ENCODE results near the gene PABPN1L. TPM values are rescaled to one million over a fixed set of nuclear protein-coding genes. Genes with fewer than 3 reads are reported as not detected.

The PABPN1L gene
- total and polyA plus RNA-seq, 2 donors from 2014 or later, result not detected

DNA sequence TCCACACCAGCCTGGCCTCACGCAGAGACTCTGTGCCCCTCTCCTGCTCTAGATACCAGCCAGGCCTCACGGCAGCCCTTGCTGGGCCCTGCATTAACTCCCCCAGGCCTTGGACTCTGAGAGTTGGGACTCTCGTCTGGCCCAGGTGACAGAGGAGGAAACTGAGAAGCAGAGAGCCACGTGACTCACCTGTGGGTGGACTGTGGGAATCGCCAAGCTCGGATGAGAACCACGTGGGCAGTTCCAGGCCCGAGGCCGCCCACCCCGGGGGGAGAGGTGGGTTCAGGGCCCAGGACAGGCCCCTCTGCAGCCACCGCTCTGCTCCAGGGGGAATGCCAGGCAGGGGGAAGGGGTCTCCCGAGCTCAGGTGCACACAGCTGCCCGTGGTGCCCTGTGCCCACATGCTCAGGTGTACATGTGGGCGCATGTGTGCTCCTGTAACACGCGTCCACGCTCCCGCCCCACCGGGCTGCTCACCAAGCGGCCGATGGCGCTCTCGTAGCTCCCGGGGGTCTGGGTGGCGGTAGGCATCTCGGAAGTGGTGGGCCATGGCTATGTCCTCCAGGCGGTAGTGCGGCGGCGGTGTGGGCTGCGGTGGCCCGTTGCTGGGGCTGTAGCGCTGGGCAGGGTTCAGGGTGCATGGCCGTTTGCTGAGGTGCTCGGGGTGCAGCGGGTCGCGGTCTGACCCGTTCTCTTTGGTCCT is 18.3 kb upstream of the PABPN1L start:
- H3K36me3 ChIP-seq (ENCODE audit: control insufficient read depth in 2 of 3, insufficient read depth in 3 of 3, low read length in 3 of 3), result no peaks in the 10 kb centered on the region
- H3K9ac ChIP-seq (ENCODE audit: low read length in 3 of 3), result no peak overlapping the region
- no peak overlapping the region for H3K27ac ChIP-seq (ENCODE audit: low read depth in 2 of 2, low read length in 2 of 2)
- H3K4me3 ChIP-seq (ENCODE audit: low read length in 3 of 3), result no peak overlapping the region
- FAIRE-seq (no peak), DNase-seq (no peak)
- H3K9me3 ChIP-seq (ENCODE audit: control insufficient read depth in 2 of 3, insufficient read depth in 1 of 3, low read length in 3 of 3), result no peaks in the 10 kb centered on the region
- no peaks in the 10 kb centered on the region for H3K27me3 ChIP-seq (ENCODE audit: control insufficient read depth, insufficient read depth, low read length)
- TF ChIP-seq, protein P1, sequence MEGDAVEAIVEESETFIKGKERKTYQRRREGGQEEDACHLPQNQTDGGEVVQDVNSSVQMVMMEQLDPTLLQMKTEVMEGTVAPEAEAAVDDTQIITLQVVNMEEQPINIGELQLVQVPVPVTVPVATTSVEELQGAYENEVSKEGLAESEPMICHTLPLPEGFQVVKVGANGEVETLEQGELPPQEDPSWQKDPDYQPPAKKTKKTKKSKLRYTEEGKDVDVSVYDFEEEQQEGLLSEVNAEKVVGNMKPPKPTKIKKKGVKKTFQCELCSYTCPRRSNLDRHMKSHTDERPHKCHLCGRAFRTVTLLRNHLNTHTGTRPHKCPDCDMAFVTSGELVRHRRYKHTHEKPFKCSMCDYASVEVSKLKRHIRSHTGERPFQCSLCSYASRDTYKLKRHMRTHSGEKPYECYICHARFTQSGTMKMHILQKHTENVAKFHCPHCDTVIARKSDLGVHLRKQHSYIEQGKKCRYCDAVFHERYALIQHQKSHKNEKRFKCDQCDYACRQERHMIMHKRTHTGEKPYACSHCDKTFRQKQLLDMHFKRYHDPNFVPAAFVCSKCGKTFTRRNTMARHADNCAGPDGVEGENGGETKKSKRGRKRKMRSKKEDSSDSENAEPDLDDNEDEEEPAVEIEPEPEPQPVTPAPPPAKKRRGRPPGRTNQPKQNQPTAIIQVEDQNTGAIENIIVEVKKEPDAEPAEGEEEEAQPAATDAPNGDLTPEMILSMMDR (IDR thresholded peaks at IDR 0.05; ENCODE audit: borderline replicate concordance, extremely low read depth, insufficient read depth), result no peak
- H3K4me1 ChIP-seq (ENCODE audit: control insufficient read depth in 2 of 3, insufficient read depth in 2 of 3, low read depth in 1 of 3, low read length in 3 of 3), result peaks cover 0 to 6% (median 0%) of the 10 kb centered on the region in 3 donors
- intact Hi-C loops (cut with DNase I), result no loop called here

DNA sequence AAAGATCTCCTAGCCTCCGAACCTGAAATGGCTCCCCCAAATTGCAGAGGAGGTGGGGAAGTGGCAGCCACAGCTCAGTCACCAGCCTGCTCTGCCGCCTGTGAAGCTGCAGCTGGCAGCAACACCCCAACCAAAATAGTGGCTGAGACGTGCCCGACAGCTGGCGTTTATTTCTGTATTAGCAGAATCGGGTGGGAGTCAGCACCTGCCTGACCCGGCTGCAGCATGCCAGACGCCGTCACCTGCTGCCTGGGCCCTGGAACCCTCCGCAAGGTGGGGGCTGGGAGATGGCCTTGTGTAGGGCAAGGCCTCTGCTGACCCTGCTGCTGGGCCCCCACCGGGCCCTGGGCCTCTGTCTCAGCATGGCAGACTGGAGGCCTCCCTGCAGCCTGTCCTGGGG is 17.5 kb upstream of the PABPN1L start:
- FAIRE-seq, result no peak
- no peaks in the 10 kb centered on the region for H3K9me3 ChIP-seq (ENCODE audit: control insufficient read depth in 2 of 3, insufficient read depth in 1 of 3, low read length in 3 of 3)
- H3K36me3 ChIP-seq (ENCODE audit: control insufficient read depth in 2 of 3, insufficient read depth in 3 of 3, low read length in 3 of 3), result no peaks in the 10 kb centered on the region
- H3K27ac ChIP-seq (ENCODE audit: low read depth in 2 of 2, low read length in 2 of 2), result no peak overlapping the region
- TF ChIP-seq, protein P1 (IDR thresholded peaks at IDR 0.05; ENCODE audit: borderline replicate concordance, extremely low read depth, insufficient read depth), result no peak
- peaks cover 0 to 6% (median 0%) of the 10 kb centered on the region in 3 donors for H3K4me1 ChIP-seq (ENCODE audit: control insufficient read depth in 2 of 3, insufficient read depth in 2 of 3, low read depth in 1 of 3, low read length in 3 of 3)
- H3K9ac ChIP-seq (ENCODE audit: low read length in 3 of 3), result no peak overlapping the region
- DNase-seq, result no peak
- intact Hi-C loops (cut with DNase I), result no loop called here
- H3K4me3 ChIP-seq (ENCODE audit: low read length in 3 of 3), result no peak overlapping the region
- no peaks in the 10 kb centered on the region for H3K27me3 ChIP-seq (ENCODE audit: control insufficient read depth, insufficient read depth, low read length)

DNA sequence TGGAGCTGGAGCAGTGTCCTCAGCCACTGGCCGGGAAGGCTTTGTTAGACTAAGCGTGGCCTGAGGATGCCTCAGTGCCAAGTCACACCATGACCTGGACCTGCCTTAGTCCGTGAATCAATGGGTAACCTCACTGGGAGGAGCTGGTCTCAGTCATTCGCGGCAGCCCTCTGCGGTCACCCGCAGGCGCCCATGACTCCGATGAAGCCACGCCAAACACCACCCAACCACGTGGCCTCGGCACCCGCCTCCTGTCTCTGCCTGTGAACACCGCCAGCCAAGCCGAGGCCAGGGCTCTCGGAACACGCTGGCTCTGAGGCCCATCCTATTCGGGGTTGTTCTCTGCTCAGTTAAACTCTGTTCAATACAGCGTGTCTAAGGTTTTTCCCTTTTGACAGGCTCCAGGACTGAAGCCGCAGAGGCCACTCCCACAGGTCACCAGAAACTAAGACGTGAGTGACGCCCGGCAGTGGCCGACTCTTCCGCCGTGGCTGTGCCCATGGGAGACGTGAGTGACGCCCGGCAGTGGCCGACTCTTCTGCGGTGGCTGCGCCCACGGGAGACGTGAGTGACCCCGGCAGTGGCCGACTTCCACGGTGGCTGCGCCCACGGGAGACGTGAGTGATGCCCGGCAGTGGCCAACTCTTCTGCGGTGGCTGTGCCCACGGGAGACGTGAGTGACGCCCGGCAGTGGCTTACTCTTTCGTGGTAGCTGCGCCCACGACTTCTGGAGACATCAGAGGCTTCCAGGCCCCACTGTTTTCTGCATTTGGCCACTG is 16.8 kb upstream of the PABPN1L start:
- FAIRE-seq (no peak), DNase-seq (no peak)
- no peaks in the 10 kb centered on the region for H3K36me3 ChIP-seq (ENCODE audit: control insufficient read depth in 2 of 3, insufficient read depth in 3 of 3, low read length in 3 of 3)
- TF ChIP-seq, protein P1 (IDR thresholded peaks at IDR 0.05; ENCODE audit: borderline replicate concordance, extremely low read depth, insufficient read depth), result no peak
- H3K4me1 ChIP-seq (ENCODE audit: control insufficient read depth in 2 of 3, insufficient read depth in 2 of 3, low read depth in 1 of 3, low read length in 3 of 3), result peaks cover 0 to 6% (median 0%) of the 10 kb centered on the region in 3 donors
- intact Hi-C loops (cut with DNase I), result no loop called here
- no peak overlapping the region for H3K4me3 ChIP-seq (ENCODE audit: low read length in 3 of 3)
- no peaks in the 10 kb centered on the region for H3K27me3 ChIP-seq (ENCODE audit: control insufficient read depth, insufficient read depth, low read length)
- no peak overlapping the region for H3K9ac ChIP-seq (ENCODE audit: low read length in 3 of 3)
- no peaks in the 10 kb centered on the region for H3K9me3 ChIP-seq (ENCODE audit: control insufficient read depth in 2 of 3, insufficient read depth in 1 of 3, low read length in 3 of 3)
- H3K27ac ChIP-seq (ENCODE audit: low read depth in 2 of 2, low read length in 2 of 2), result no peak overlapping the region
